ENCODE data around the gene PVRIG.
"Not testable (repeated sequence)": the region's sequence is repeated elsewhere in the genome, so short reads cannot be mapped to it uniquely, and the experiment has no call there.

GRCh38 chr7:100214356-100214755 lies 5.4 kb upstream of the PVRIG start:
- TF ChIP-seq EZH2 (IDR thresholded peaks at IDR 0.05; ENCODE audit: low read depth, low read length, severe bottlenecking); POLR2A (IDR thresholded peaks at IDR 0.05; ENCODE audit: control extremely low read depth in 1 of 2, low read depth in 2 of 2, low read length in 2 of 2); ASH2L (IDR thresholded peaks at IDR 0.05; ENCODE audit: low read length); CTCF (IDR thresholded peaks at IDR 0.05; ENCODE audit: control extremely low read depth in 1 of 3, insufficient read depth in 1 of 3, low read depth in 1 of 3, low read length in 3 of 3); BACH1 (IDR thresholded peaks at IDR 0.05; ENCODE audit: low read length); TCF12 (IDR thresholded peaks at IDR 0.05; ENCODE audit: low read depth, low read length); RFX5 (IDR thresholded peaks at IDR 0.05; ENCODE audit: borderline replicate concordance, low read depth, low read length); BCL11A (IDR thresholded peaks at IDR 0.05; ENCODE audit: low read depth in 2 of 2, low read length in 2 of 2); POLR2AphosphoS5 (IDR thresholded peaks at IDR 0.05; ENCODE audit: low read depth, low read length): not testable (repeated sequence)
- peak; percentile 35; the same call in 1 of the 2 replicates for TF ChIP-seq MAX (IDR thresholded peaks at IDR 0.05)
